ENCODE data around the gene LRRC23. TPM values are rescaled to one million over a fixed set of nuclear protein-coding genes. Genes with fewer than 3 reads are reported as not detected.

Gene LRRC23
- total and polyA plus RNA-seq, 9 of the 15 experiments (the other 6 are each of a cell fraction or from before 2014, with no cell fraction given) = 2.2 to 7.0 (median 3.0) TPM

GRCh38 chr12:6867413-6868210, 37.0 kb upstream of the LRRC23 start, which contains the start of gene TPI1 (continued):
- peak; percentile 43; the same call in 1 of the 2 replicates for TF ChIP-seq ZNF274 (IDR thresholded peaks at IDR 0.05; ENCODE audit: borderline replicate concordance, low read depth, low read length)
- peak; percentile 31; the same call in 1 of the 2 replicates for TF ChIP-seq NR4A1 (CRISPR knock-in tag; IDR thresholded peaks at IDR 0.05)
- no peak for TF ChIP-seq NR4A1 (tag; IDR thresholded peaks at IDR 0.05)
- no peak for TF ChIP-seq ZNF263 (CRISPR knock-in tag; IDR thresholded peaks at IDR 0.05; ENCODE audit: borderline replicate concordance)
- no peak for TF ChIP-seq ZNF584 (CRISPR knock-in tag; IDR thresholded peaks at IDR 0.05; ENCODE audit: low read depth)
- TF ChIP-seq NCOR1 (IDR thresholded peaks at IDR 0.05) = 0 out of 2 replicates have a peak, but pooled peaks have one; percentile 36
- TF ChIP-seq, protein P1, sequence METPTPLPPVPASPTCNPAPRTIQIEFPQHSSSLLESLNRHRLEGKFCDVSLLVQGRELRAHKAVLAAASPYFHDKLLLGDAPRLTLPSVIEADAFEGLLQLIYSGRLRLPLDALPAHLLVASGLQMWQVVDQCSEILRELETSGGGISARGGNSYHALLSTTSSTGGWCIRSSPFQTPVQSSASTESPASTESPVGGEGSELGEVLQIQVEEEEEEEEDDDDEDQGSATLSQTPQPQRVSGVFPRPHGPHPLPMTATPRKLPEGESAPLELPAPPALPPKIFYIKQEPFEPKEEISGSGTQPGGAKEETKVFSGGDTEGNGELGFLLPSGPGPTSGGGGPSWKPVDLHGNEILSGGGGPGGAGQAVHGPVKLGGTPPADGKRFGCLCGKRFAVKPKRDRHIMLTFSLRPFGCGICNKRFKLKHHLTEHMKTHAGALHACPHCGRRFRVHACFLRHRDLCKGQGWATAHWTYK (CRISPR knock-in tag; IDR thresholded peaks at IDR 0.05) = peak; percentile 79; the same call in 1 of the 2 replicates
- TF ChIP-seq SUPT5H (IDR thresholded peaks at IDR 0.05) = peak; percentile 97
- peak; percentile 37 for TF ChIP-seq SP1 (CRISPR knock-in tag; IDR thresholded peaks at IDR 0.05)
- no peak for TF ChIP-seq ZNF77 (CRISPR knock-in tag; IDR thresholded peaks at IDR 0.05)
- TF ChIP-seq ETV1 (tag; conservative IDR thresholded peaks at IDR 0.05; ENCODE audit: low read depth) = no peak
- TF ChIP-seq NCOA4 (IDR thresholded peaks at IDR 0.05; ENCODE audit: partially characterized antibody) = no peak
- TF ChIP-seq HNRNPLL (IDR thresholded peaks at IDR 0.05; ENCODE audit: low read depth, low read length, poor library complexity, severe bottlenecking) = peak; percentile 49
- TF ChIP-seq ZSCAN32 (CRISPR knock-in tag; IDR thresholded peaks at IDR 0.05) = no peak
- no peak for TF ChIP-seq CEBPZ (IDR thresholded peaks at IDR 0.05; ENCODE audit: borderline replicate concordance, low read depth, low read length)
- TF ChIP-seq CBFA2T3 (IDR thresholded peaks at IDR 0.05) = no peak
- no peak for TF ChIP-seq SMARCB1 (IDR thresholded peaks at IDR 0.05; ENCODE audit: insufficient read length, low read depth)
- TF ChIP-seq RBBP5 (IDR thresholded peaks at IDR 0.05; ENCODE audit: borderline replicate concordance, insufficient read depth, low read length, poor library complexity, severe bottlenecking) = peak; percentile 60
- TF ChIP-seq ZNF347 (CRISPR knock-in tag; IDR thresholded peaks at IDR 0.05; ENCODE audit: low read depth) = no peak
- TF ChIP-seq KLF10 (CRISPR knock-in tag; IDR thresholded peaks at IDR 0.05) = no peak
- TF ChIP-seq RAD51 (IDR thresholded peaks at IDR 0.05; ENCODE audit: borderline replicate concordance, low read depth) = no peak
- TF ChIP-seq, protein P2, sequence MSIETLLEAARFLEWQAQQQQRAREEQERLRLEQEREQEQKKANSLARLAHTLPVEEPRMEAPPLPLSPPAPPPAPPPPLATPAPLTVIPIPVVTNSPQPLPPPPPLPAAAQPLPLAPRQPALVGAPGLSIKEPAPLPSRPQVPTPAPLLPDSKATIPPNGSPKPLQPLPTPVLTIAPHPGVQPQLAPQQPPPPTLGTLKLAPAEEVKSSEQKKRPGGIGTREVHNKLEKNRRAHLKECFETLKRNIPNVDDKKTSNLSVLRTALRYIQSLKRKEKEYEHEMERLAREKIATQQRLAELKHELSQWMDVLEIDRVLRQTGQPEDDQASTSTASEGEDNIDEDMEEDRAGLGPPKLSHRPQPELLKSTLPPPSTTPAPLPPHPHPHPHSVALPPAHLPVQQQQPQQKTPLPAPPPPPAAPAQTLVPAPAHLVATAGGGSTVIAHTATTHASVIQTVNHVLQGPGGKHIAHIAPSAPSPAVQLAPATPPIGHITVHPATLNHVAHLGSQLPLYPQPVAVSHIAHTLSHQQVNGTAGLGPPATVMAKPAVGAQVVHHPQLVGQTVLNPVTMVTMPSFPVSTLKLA (conservative IDR thresholded peaks at IDR 0.05) = peak; percentile 24 to 54; a peak in 2 of 4 replicates
- TF ChIP-seq NUFIP1 (IDR thresholded peaks at IDR 0.05; ENCODE audit: partially characterized antibody) = no peak
